ENCODE results near the gene USP6.
"Not testable (repeated sequence)": the region's sequence is repeated elsewhere in the genome, so short reads cannot be mapped to it uniquely, and the experiment has no call there.

The USP6 gene

DNA sequence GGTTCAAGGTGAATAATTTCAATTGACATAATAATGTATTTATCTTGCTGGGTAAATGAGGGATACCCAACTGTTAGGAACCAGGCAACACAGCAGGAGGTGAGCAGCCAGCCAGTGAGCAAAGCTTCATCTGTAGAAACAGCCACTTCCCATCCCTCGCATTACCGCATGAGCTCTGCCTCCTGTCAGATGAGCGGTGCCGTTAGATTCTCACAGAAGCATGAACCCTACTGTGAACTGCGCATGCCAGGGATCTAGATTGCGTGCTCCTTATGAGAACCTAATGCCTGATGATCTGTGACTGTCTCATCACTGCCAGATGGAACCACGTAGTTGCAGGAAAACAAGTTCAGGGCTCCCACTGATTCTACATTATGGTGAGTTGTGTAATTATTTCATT lies 9.1 kb downstream of the USP6 start:
- not testable (repeated sequence) for H3K79me1 ChIP-seq (replicated peaks; ENCODE audit: low read length, poor library complexity, severe bottlenecking); H3K4me3 ChIP-seq (ENCODE audit: insufficient read depth in 1 of 2, low read depth in 1 of 2, low read length in 2 of 2); H3K36me3 ChIP-seq (ENCODE audit: control insufficient read depth in 1 of 2, insufficient read depth in 2 of 2, low read depth in 1 of 2, low read length in 2 of 2); H2AFZ ChIP-seq (ENCODE audit: low read depth, low read length); H2BK120ac ChIP-seq (ENCODE audit: low read depth, low read length); H4K8ac ChIP-seq (ENCODE audit: low read length); H2BK15ac ChIP-seq (ENCODE audit: low read depth, poor library complexity, severe bottlenecking); DNase-seq; H3K4me2 ChIP-seq (ENCODE audit: low read length, poor library complexity, severe bottlenecking); H2AK5ac ChIP-seq (ENCODE audit: low read length, severe bottlenecking); H3K9ac ChIP-seq (ENCODE audit: low read length); H3K23ac ChIP-seq (ENCODE audit: low read length in 2 of 2); H2BK12ac ChIP-seq (ENCODE audit: low read length in 2 of 2); H2BK5ac ChIP-seq (ENCODE audit: low read depth, low read length, poor library complexity, severe bottlenecking); H3K9me3 ChIP-seq (ENCODE audit: control insufficient read depth, low read length); H4K91ac ChIP-seq (ENCODE audit: low read length); H3K27ac ChIP-seq (ENCODE audit: low read length, poor library complexity, severe bottlenecking); H3K14ac ChIP-seq (ENCODE audit: low read length in 2 of 2); H3K4ac ChIP-seq (ENCODE audit: low read depth in 1 of 2, low read length in 2 of 2); H3K18ac ChIP-seq (ENCODE audit: low read depth in 1 of 2, low read length in 2 of 2)
- Histone ChIP-seq H3K27me3 (ENCODE audit: control insufficient read depth in 1 of 2, insufficient read depth in 1 of 2, low read length in 2 of 2) (peaks cover 36 to 54% of the 10 kb centered on the region in 2 experiments), H3K4me1 (ENCODE audit: control insufficient read depth, insufficient read depth, low read depth, low read length) (peaks cover 15% of the 10 kb centered on the region)
- 91% methylated on average over 6 of the region's 7 CpGs for WGBS

DNA sequence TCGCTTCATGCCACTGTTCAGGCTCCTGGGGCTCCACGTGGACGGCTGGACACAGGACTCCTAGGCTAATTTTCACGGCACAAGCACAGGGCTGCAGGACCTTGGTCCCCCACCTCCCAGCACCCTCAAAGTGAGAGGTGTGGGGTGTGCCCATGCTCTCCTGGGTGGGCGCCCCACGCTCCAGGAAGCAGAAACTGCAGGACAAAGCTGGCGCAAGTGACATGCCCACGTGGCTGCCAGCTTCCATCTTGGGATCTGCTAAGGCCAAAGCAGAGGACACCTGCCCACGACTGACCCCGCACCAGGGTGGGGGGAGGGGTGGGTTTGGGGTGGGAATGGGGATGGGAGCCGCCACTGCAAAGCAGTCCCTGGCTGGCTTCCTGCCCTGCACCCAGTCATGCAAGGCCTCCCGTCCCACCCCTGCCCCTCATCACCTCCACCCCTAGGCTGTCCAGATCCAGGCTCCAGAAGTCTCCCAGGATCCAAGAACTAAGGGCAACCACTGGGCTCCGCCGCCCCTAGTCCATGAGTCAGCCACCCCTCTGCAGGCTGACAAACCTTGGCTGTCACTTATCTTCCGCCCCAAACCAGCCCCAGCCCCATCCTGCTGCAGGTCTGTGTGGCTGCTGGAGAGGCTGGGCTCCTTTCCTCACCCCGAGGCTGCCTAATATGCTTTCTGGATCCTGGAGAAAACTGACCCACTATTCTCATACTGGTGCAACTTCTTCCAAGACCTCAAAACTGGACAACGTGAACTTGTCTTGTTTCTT lies 11.1 kb downstream of the USP6 start:
- H3K4me3 ChIP-seq (ENCODE audit: insufficient read depth in 1 of 2, low read depth in 1 of 2, low read length in 2 of 2): no peak overlapping the region
- H2BK120ac ChIP-seq (ENCODE audit: low read depth, low read length): no peak overlapping the region
- H3K79me1 ChIP-seq (replicated peaks; ENCODE audit: low read length, poor library complexity, severe bottlenecking): no peaks in the 10 kb centered on the region
- no peak overlapping the region for H3K9ac ChIP-seq (ENCODE audit: low read length)
- DNase-seq: no peak
- WGBS: 71% methylated on average over 14 of the region's 17 CpGs
- H3K9me3 ChIP-seq (ENCODE audit: control insufficient read depth, low read length): no peaks in the 10 kb centered on the region
- H2AK5ac ChIP-seq (ENCODE audit: low read length, severe bottlenecking): no peak overlapping the region
- no peak overlapping the region for H3K23ac ChIP-seq (ENCODE audit: low read length in 2 of 2)
- H3K18ac ChIP-seq (ENCODE audit: low read depth in 1 of 2, low read length in 2 of 2): no peak overlapping the region
- peaks cover 0 to 3% of the 10 kb centered on the region in 2 experiments for H3K36me3 ChIP-seq (ENCODE audit: control insufficient read depth in 1 of 2, insufficient read depth in 2 of 2, low read depth in 1 of 2, low read length in 2 of 2)
- no peak overlapping the region for H2BK15ac ChIP-seq (ENCODE audit: low read depth, poor library complexity, severe bottlenecking)
- H3K27ac ChIP-seq (ENCODE audit: low read length, poor library complexity, severe bottlenecking): no peak overlapping the region
- H3K14ac ChIP-seq (ENCODE audit: low read length in 2 of 2): no peak overlapping the region
- no peak overlapping the region for H2BK5ac ChIP-seq (ENCODE audit: low read depth, low read length, poor library complexity, severe bottlenecking)
- peaks cover 15% of the 10 kb centered on the region for H3K4me1 ChIP-seq (ENCODE audit: control insufficient read depth, insufficient read depth, low read depth, low read length)
- no peak overlapping the region for H3K4ac ChIP-seq (ENCODE audit: low read depth in 1 of 2, low read length in 2 of 2)
- peaks cover 24 to 50% of the 10 kb centered on the region in 2 experiments for H3K27me3 ChIP-seq (ENCODE audit: control insufficient read depth in 1 of 2, insufficient read depth in 1 of 2, low read length in 2 of 2)
- H4K91ac ChIP-seq (ENCODE audit: low read length): no peak overlapping the region
- no peak overlapping the region for H3K4me2 ChIP-seq (ENCODE audit: low read length, poor library complexity, severe bottlenecking)
- H2BK12ac ChIP-seq (ENCODE audit: low read length in 2 of 2): no peak overlapping the region
- H4K8ac ChIP-seq (ENCODE audit: low read length): no peak overlapping the region
- no peak overlapping the region for H2AFZ ChIP-seq (ENCODE audit: low read depth, low read length)

DNA sequence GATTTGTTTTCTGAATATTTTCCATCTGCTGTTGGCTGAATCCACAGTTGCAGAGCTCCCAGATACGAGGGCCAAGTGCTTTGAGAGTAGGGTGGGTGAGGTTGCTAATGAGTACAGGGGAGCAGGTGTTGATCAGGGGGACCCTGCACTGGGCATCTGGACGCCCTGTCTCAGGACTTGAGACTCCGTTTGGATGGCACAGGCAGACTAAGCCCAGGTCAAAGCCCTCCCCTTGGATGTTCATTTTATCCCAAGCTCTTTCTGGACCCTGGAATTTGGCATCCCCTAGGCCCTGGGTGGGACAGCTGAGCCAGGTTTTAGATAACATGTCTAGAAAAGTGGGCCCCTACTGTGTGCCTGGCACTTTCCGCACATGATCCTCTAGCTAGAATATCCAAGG lies 12.1 kb downstream of the USP6 start:
- H2BK120ac ChIP-seq (ENCODE audit: low read depth, low read length): no peak overlapping the region
- peaks cover 7% of the 10 kb centered on the region for H3K4me1 ChIP-seq (ENCODE audit: control insufficient read depth, insufficient read depth, low read depth, low read length)
- no peak overlapping the region for H3K9ac ChIP-seq (ENCODE audit: low read length)
- no peak overlapping the region for H3K23ac ChIP-seq (ENCODE audit: low read length in 2 of 2)
- H4K91ac ChIP-seq (ENCODE audit: low read length): no peak overlapping the region
- peaks cover 16 to 41% of the 10 kb centered on the region in 2 experiments for H3K27me3 ChIP-seq (ENCODE audit: control insufficient read depth in 1 of 2, insufficient read depth in 1 of 2, low read length in 2 of 2)
- H3K9me3 ChIP-seq (ENCODE audit: control insufficient read depth, low read length): no peaks in the 10 kb centered on the region
- no peak overlapping the region for H3K4ac ChIP-seq (ENCODE audit: low read depth in 1 of 2, low read length in 2 of 2)
- H2BK5ac ChIP-seq (ENCODE audit: low read depth, low read length, poor library complexity, severe bottlenecking): no peak overlapping the region
- H2BK15ac ChIP-seq (ENCODE audit: low read depth, poor library complexity, severe bottlenecking): no peak overlapping the region
- no peak overlapping the region for H3K4me2 ChIP-seq (ENCODE audit: low read length, poor library complexity, severe bottlenecking)
- no peak overlapping the region for H3K18ac ChIP-seq (ENCODE audit: low read depth in 1 of 2, low read length in 2 of 2)
- DNase-seq: no peak
- 48% methylated on average over 3 of the region's 4 CpGs for WGBS
- H2BK12ac ChIP-seq (ENCODE audit: low read length in 2 of 2): no peak overlapping the region
- H2AFZ ChIP-seq (ENCODE audit: low read depth, low read length): no peak overlapping the region
- no peaks in the 10 kb centered on the region for H3K79me1 ChIP-seq (replicated peaks; ENCODE audit: low read length, poor library complexity, severe bottlenecking)
- no peak overlapping the region for H3K27ac ChIP-seq (ENCODE audit: low read length, poor library complexity, severe bottlenecking)
- no peak overlapping the region for H3K4me3 ChIP-seq (ENCODE audit: insufficient read depth in 1 of 2, low read depth in 1 of 2, low read length in 2 of 2)
- no peak overlapping the region for H3K14ac ChIP-seq (ENCODE audit: low read length in 2 of 2)
- no peak overlapping the region for H4K8ac ChIP-seq (ENCODE audit: low read length)
- peaks cover 0 to 3% of the 10 kb centered on the region in 2 experiments for H3K36me3 ChIP-seq (ENCODE audit: control insufficient read depth in 1 of 2, insufficient read depth in 2 of 2, low read depth in 1 of 2, low read length in 2 of 2)
- no peak overlapping the region for H2AK5ac ChIP-seq (ENCODE audit: low read length, severe bottlenecking)

DNA sequence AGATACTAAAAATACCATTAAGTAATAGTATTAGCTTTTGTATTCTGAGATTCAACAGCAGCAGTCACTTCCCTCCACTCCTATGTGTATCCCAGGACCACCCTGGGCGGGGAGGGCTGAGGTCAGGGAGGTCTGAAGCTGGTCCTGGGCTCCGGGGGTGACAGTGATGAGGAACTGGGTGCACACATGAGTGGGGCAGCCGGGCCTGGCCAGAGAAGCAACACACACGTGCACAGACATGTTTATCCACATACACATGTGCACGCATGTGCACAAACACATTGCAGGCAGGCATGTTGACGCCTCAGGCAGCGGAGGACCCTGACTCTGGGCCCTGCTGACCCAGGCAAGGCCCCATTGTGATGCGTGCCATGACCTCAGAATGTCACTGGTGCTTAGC lies 12.6 kb downstream of the USP6 start:
- H4K91ac ChIP-seq (ENCODE audit: low read length); H2BK120ac ChIP-seq (ENCODE audit: low read depth, low read length); H3K9ac ChIP-seq (ENCODE audit: low read length); H3K4me2 ChIP-seq (ENCODE audit: low read length, poor library complexity, severe bottlenecking); H2BK5ac ChIP-seq (ENCODE audit: low read depth, low read length, poor library complexity, severe bottlenecking); H4K8ac ChIP-seq (ENCODE audit: low read length); H3K23ac ChIP-seq (ENCODE audit: low read length in 2 of 2); H3K79me1 ChIP-seq (replicated peaks; ENCODE audit: low read length, poor library complexity, severe bottlenecking); H3K18ac ChIP-seq (ENCODE audit: low read depth in 1 of 2, low read length in 2 of 2); DNase-seq; H2BK12ac ChIP-seq (ENCODE audit: low read length in 2 of 2); H3K36me3 ChIP-seq (ENCODE audit: control insufficient read depth in 1 of 2, insufficient read depth in 2 of 2, low read depth in 1 of 2, low read length in 2 of 2); H3K4me1 ChIP-seq (ENCODE audit: control insufficient read depth, insufficient read depth, low read depth, low read length); H2AK5ac ChIP-seq (ENCODE audit: low read length, severe bottlenecking); H3K9me3 ChIP-seq (ENCODE audit: control insufficient read depth, low read length); H3K27ac ChIP-seq (ENCODE audit: low read length, poor library complexity, severe bottlenecking); H2AFZ ChIP-seq (ENCODE audit: low read depth, low read length); H3K4me3 ChIP-seq (ENCODE audit: insufficient read depth in 1 of 2, low read depth in 1 of 2, low read length in 2 of 2); H3K4ac ChIP-seq (ENCODE audit: low read depth in 1 of 2, low read length in 2 of 2); H2BK15ac ChIP-seq (ENCODE audit: low read depth, poor library complexity, severe bottlenecking): not testable (repeated sequence)
- WGBS: 76% methylated on average over 8 of the region's 8 CpGs
- Histone ChIP-seq H3K14ac (ENCODE audit: low read length in 2 of 2) (peak overlapping the region in 1 of 2 experiments; percentile 27), H3K27me3 (ENCODE audit: control insufficient read depth in 1 of 2, insufficient read depth in 1 of 2, low read length in 2 of 2) (peaks cover 15 to 41% of the 10 kb centered on the region in 2 experiments)

Data from mesenchymal stem cell (in vitro differentiated cells and primary cell).